ENCODE measurements around the gene TEKTIP1. TPM values are rescaled to one million over a fixed set of nuclear protein-coding genes. Genes with fewer than 3 reads are reported as not detected.
A peak's percentile ranks its signal among the peaks of the same experiment; 100 is the strongest.
"Not testable (repeated sequence)": the region's sequence is repeated elsewhere in the genome, so short reads cannot be mapped to it uniquely, and the experiment has no call there.

The TEKTIP1 gene
- polyA plus RNA-seq, 1 experiment = not detected

GRCh38 chr19:3565139-3565538 is 26.2 kb downstream of the TEKTIP1 start:
- H3K36me3 ChIP-seq (ENCODE audit: control insufficient read depth, insufficient read depth, low read length) = no peaks in the 10 kb centered on the region
- H3K27me3 ChIP-seq (ENCODE audit: control insufficient read depth, insufficient read depth, low read length) = no peaks in the 10 kb centered on the region
- ChIA-PET POLR2A (no interaction called here), CTCF (interaction anchor here (1.2 kb wide), 1 partner anchor 11 kb away, joined by 3 read pairs; no protein-coding TSS in a partner anchor)
- TF ChIP-seq, protein P1, sequence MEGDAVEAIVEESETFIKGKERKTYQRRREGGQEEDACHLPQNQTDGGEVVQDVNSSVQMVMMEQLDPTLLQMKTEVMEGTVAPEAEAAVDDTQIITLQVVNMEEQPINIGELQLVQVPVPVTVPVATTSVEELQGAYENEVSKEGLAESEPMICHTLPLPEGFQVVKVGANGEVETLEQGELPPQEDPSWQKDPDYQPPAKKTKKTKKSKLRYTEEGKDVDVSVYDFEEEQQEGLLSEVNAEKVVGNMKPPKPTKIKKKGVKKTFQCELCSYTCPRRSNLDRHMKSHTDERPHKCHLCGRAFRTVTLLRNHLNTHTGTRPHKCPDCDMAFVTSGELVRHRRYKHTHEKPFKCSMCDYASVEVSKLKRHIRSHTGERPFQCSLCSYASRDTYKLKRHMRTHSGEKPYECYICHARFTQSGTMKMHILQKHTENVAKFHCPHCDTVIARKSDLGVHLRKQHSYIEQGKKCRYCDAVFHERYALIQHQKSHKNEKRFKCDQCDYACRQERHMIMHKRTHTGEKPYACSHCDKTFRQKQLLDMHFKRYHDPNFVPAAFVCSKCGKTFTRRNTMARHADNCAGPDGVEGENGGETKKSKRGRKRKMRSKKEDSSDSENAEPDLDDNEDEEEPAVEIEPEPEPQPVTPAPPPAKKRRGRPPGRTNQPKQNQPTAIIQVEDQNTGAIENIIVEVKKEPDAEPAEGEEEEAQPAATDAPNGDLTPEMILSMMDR (IDR thresholded peaks at IDR 0.05; ENCODE audit: insufficient read depth, low read depth, low read length) = no peak
- H3K4me3 ChIP-seq (ENCODE audit: low read depth, low read length) = no peak overlapping the region
- no peak for DNase-seq (ENCODE audit: low read depth)

DNA sequence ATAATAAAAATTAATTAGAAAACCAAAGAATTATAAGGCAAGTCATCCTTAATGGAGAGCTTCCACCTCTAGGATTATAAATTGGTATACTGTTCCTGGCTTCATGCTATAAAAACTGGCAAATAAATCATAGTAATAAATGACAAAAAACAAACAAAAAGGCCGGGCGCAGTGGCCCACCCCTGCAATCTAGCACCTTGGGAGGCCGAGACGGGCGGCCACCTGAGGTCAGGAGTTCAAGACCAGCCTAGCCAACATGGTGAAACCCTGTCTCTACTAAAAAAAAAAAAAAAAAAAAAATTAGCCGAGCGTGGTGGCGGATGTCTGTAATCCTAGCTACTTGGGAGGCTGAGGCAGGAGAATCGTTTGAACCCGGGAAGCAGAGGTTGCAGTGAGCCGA is 31.1 kb downstream of the TEKTIP1 start:
- H3K36me3 ChIP-seq (ENCODE audit: control insufficient read depth, insufficient read depth, low read length); POLR2A ChIA-PET; H3K27me3 ChIP-seq (ENCODE audit: control insufficient read depth, insufficient read depth, low read length); DNase-seq (ENCODE audit: low read depth); H3K4me3 ChIP-seq (ENCODE audit: low read depth, low read length): not testable (repeated sequence)
- CTCF ChIA-PET = interaction anchor here (1.4 kb wide), 1 partner anchor 25 kb away, joined by 3 read pairs; no protein-coding TSS in a partner anchor

- TF ChIP-seq, protein P1 (IDR thresholded peaks at IDR 0.05; ENCODE audit: insufficient read depth, low read depth, low read length) = no peak
- Histone ChIP-seq H3K27me3 (ENCODE audit: control insufficient read depth, insufficient read depth, low read length) (no peaks in the 10 kb centered on the region), H3K4me3 (ENCODE audit: low read depth, low read length) (no peak overlapping the region), H3K36me3 (ENCODE audit: control insufficient read depth, insufficient read depth, low read length) (peaks cover 4% of the 10 kb centered on the region; the same call in 1 of the 2 replicates)
- DNase-seq (ENCODE audit: low read depth) = no peak
- ChIA-PET CTCF (interaction anchor here (1.4 kb wide), 1 partner anchor 25 kb away, joined by 3 read pairs; no protein-coding TSS in a partner anchor), POLR2A (no interaction called here)
Observed at GRCh38 chr19:3570606-3571011, 31.6 kb downstream of the TEKTIP1 start.

GRCh38 chr19:3572132-3572854 is 33.3 kb downstream of the TEKTIP1 start:
- TF ChIP-seq, protein P1 (IDR thresholded peaks at IDR 0.05; ENCODE audit: insufficient read depth, low read depth, low read length) = no peak
- POLR2A ChIA-PET = no interaction called here
- Histone ChIP-seq H3K36me3 (ENCODE audit: control insufficient read depth, insufficient read depth, low read length) (peaks cover 5% of the 10 kb centered on the region), H3K27me3 (ENCODE audit: control insufficient read depth, insufficient read depth, low read length) (no peaks in the 10 kb centered on the region), H3K4me3 (ENCODE audit: low read depth, low read length) (peak overlapping the region; percentile 57)
- CTCF ChIA-PET = interaction anchor here (0.6 kb wide), 1 partner anchor 544 kb away, joined by 3 read pairs; no protein-coding TSS in a partner anchor
- peak; percentile 99 for DNase-seq (ENCODE audit: low read depth)

DNA sequence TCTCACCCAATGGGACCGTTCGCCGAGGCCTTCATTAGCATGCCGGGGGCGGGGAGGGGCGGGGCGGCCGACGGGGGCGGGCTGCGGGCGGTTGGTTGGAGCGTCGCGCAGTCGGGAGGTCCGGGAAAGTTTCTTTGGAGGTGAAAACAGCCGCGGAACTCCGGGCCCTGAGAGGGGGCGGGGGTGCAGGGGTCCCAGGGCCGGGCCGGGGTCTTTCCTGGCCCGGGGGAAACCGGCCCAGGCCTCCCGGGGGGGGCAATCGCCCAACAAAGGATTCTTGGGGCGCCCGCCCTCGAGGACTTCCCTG is 33.8 kb downstream of the TEKTIP1 start, which contains the start of gene HMG20B:
Gene HMG20B (plus strand): TSS at position 90 of the 307 bp plus-strand sequence. CDS start 366 bp downstream, outside the sequence.
- TF ChIP-seq, protein P1 (IDR thresholded peaks at IDR 0.05; ENCODE audit: insufficient read depth, low read depth, low read length) = no peak
- Histone ChIP-seq H3K4me3 (ENCODE audit: low read depth, low read length) (peak within 1 kb of the TSS; percentile 75), H3K36me3 (ENCODE audit: control insufficient read depth, insufficient read depth, low read length) (peaks cover 5% of the 10 kb centered on the region), H3K27me3 (ENCODE audit: control insufficient read depth, insufficient read depth, low read length) (no peaks in the 10 kb centered on the region)
- no peak for DNase-seq (ENCODE audit: low read depth)
- POLR2A ChIA-PET = no interaction called here
- CTCF ChIA-PET = no interaction called here
